HCEC 1CT (cell line): ENCODE measurements around the gene CCNH.

ENCODE experiments used
- DNase-seq: peaks from one replicate; pipeline ENCODE4 v3.0.0-alpha.2; 2017

The CCNH gene

GRCh38 chr5:87354496-87354895, 58.2 kb downstream of the CCNH start:
- DNase-seq = no peak

GRCh38 chr5:87347841-87348240, 64.9 kb downstream of the CCNH start:
- no peak for DNase-seq

GRCh38 chr5:87347272-87347671, 65.5 kb downstream of the CCNH start:
- DNase-seq = peak; percentile 16
